NCI-H748 (cell line): ENCODE results near the gene SIGLEC9.

ENCODE experiments used
- DNase-seq: peaks from one replicate; lab custom pipeline; 2025; ENCODE audit not compliant: unreplicated experiment; lab: John Stamatoyannopoulos, UW

The SIGLEC9 gene

GRCh38 chr19:51173681-51174080 lies 49.0 kb downstream of the SIGLEC9 start:
- DNase-seq, result no peak

- no peak for DNase-seq
These were observed 54.5 kb downstream of the SIGLEC9 start for GRCh38 chr19:51179256-51179655.
